HG03039 (cell line): ENCODE data around the gene MOXD1.
A peak's percentile ranks its signal among the peaks of the same experiment; 100 is the strongest.
"Not testable (repeated sequence)": the region's sequence is repeated elsewhere in the genome, so short reads cannot be mapped to it uniquely, and the experiment has no call there.

Source experiments
- ATAC-seq: cut with Tn5 transposase; IDR thresholded peaks from one replicate; pipeline ENCODE4 v1.9.1; 2021; ENCODE audit warnings: mild to moderate bottlenecking, moderate library complexity; ENCODE audit not compliant: unreplicated experiment

Gene MOXD1

GRCh38 chr6:132357120-132357519 is 44.2 kb downstream of the MOXD1 start:
- no peak for ATAC-seq

GRCh38 chr6:132354517-132355167 is 46.6 kb downstream of the MOXD1 start:
- no peak for ATAC-seq

- ATAC-seq: not testable (repeated sequence)
Observed at GRCh38 chr6:132351986-132352385, 49.3 kb downstream of the MOXD1 start.

- ATAC-seq: no peak
Observed at GRCh38 chr6:132348231-132348630, 53.0 kb downstream of the MOXD1 start.

GRCh38 chr6:132344811-132345210 is 56.5 kb downstream of the MOXD1 start:
- ATAC-seq: no peak

GRCh38 chr6:132341646-132342045 is 59.6 kb downstream of the MOXD1 start:
- no peak for ATAC-seq

GRCh38 chr6:132334521-132334885 is 66.8 kb downstream of the MOXD1 start:
- no peak for ATAC-seq

GRCh38 chr6:132333639-132334520 is 67.4 kb downstream of the MOXD1 start:
- ATAC-seq: no peak

GRCh38 chr6:132330759-132331158 is 70.5 kb downstream of the MOXD1 start:
- ATAC-seq: no peak

- ATAC-seq: no peak
Observed at GRCh38 chr6:132322398-132322797, 78.9 kb downstream of the MOXD1 start.

- no peak for ATAC-seq
Observed at GRCh38 chr6:132320007-132320406, 81.3 kb downstream of the MOXD1 start.

- no peak for ATAC-seq
Observed at GRCh38 chr6:132316970-132317369, 84.3 kb downstream of the MOXD1 start.

GRCh38 chr6:132314432-132314831 is 86.8 kb downstream of the MOXD1 start:
- no peak for ATAC-seq

GRCh38 chr6:132310921-132311320 is 90.4 kb downstream of the MOXD1 start:
- no peak for ATAC-seq

GRCh38 chr6:132310151-132310550 is 91.1 kb downstream of the MOXD1 start:
- not testable (repeated sequence) for ATAC-seq

- no peak for ATAC-seq
Observed at GRCh38 chr6:132304891-132305305, 96.4 kb downstream of the MOXD1 start.

GRCh38 chr6:132300323-132300949 is 100.8 kb downstream of the MOXD1 start:
- ATAC-seq: peak; percentile 80

- no peak for ATAC-seq
Observed at GRCh38 chr6:132298344-132298949, 102.8 kb downstream of the MOXD1 start.

- ATAC-seq: no peak
Observed at GRCh38 chr6:132289756-132290155, 111.5 kb downstream of the MOXD1 start.

GRCh38 chr6:132287101-132287500 is 114.2 kb downstream of the MOXD1 start:
- ATAC-seq: no peak

GRCh38 chr6:132286298-132287019 is 114.8 kb downstream of the MOXD1 start:
- no peak for ATAC-seq
